ENCODE results near the gene LAMC1.
"Not testable (repeated sequence)": the region's sequence is repeated elsewhere in the genome, so short reads cannot be mapped to it uniquely, and the experiment has no call there.

LAMC1 gene

DNA sequence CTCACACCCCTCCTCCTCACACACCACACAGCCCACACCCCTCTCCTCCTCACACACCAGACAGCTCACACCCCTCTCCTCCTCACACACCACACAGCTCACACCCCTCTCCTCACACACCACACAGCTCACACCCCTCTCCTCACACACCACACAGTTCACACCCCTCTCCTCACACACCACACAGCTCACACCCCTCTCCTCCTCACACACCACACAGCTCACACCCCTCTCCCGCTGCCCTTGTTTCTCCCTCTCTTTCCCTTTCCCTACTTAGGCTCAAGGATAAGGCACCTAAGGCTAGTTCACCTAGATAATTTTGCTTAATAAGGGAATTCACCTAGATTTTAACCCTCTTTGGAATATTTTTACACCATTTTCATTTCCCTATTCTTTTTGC, 126.8 kb downstream of the LAMC1 start:
- not testable (repeated sequence) for DNase-seq (ENCODE audit: low read depth)

DNA sequence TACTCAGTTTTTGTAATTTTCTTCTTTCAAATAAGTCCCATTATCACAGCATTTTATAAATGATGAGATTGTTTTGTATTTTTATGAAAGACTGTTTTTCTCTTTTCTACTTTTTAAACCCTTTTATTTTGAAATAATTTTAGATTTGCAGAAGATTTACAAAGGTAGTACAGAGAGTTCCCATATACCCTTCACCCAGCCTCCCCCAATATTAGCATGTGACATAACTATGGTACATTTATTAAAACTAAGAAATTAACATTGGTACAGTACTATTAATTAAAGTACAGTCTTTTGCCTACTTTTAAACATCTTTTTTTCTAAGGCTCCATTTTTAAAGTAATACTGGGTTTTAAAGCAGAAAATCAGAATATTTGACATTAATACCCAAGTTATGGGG, 127.2 kb downstream of the LAMC1 start:
- no peak for DNase-seq (ENCODE audit: low read depth)

GRCh38 chr1:183152180-183152579, 129.0 kb downstream of the LAMC1 start:
- DNase-seq (ENCODE audit: low read depth): no peak

DNA sequence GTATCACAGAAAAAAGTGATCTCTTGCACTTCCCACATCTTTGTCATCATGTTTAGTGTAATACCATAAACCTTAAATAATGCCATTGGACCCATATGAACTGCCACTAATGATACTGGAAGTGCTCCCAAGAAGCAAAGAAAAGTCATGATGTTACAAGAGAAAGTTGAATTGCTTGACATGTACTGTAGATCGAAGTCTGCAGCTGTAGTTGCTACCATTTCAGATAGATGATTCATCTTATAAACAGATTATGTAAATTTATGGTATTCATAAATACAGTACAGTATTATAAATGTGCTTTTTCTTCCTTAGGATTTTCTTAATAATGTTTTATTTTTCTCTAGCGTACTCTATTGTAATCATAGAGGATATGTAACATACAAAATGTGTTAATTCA, 132.7 kb downstream of the LAMC1 start:
- no peak for DNase-seq (ENCODE audit: low read depth)

- no peak for DNase-seq (ENCODE audit: low read depth)
Measured at GRCh38 chr1:183159960-183160359, 136.7 kb downstream of the LAMC1 start.

GRCh38 chr1:183161391-183161790, 138.2 kb downstream of the LAMC1 start:
- no peak for DNase-seq (ENCODE audit: low read depth)

DNA sequence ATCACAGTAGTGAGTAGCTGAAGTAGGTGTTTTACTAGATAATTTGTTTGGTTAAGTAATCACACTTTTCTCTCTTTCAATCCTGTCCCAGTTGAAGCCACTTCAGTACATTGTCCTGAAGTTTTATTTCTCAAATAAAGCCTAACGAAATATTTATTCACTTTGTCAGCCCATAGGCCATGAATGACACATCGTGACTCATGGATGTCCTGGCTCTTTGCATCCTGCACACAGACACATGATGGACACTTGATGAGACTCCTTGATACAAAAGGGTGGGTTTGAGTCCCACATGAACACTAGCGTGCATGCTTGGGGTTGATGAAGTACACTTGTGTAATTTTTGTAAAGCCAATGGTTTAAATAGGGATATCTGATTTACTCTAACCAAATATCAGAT, 140.1 kb downstream of the LAMC1 start:
- DNase-seq (ENCODE audit: low read depth): no peak

- DNase-seq (ENCODE audit: low read depth): no peak
Measured at GRCh38 chr1:183164340-183164739, 141.1 kb downstream of the LAMC1 start.

DNA sequence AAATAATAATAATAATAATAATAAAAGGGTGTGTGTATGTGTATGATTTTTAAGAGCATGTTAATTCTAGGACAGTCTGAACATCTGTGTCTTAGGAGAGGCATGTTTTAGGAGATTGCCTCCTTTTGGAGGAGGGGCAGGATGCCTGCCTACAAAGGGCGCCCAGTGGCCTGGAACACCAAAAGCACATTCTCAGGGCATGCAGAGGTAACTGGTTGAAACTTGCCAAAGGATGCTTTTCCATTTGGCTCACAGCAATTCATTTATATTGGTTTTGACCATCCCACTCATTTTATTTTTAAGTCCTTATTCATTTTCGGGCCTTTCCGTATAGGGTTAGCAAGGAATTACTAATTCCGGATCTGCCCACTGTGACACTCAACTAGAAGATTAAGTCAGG, 141.7 kb downstream of the LAMC1 start:
- DNase-seq (ENCODE audit: low read depth): no peak

- no peak for DNase-seq (ENCODE audit: low read depth)
Measured at GRCh38 chr1:183165456-183165855, 142.2 kb downstream of the LAMC1 start.

DNA sequence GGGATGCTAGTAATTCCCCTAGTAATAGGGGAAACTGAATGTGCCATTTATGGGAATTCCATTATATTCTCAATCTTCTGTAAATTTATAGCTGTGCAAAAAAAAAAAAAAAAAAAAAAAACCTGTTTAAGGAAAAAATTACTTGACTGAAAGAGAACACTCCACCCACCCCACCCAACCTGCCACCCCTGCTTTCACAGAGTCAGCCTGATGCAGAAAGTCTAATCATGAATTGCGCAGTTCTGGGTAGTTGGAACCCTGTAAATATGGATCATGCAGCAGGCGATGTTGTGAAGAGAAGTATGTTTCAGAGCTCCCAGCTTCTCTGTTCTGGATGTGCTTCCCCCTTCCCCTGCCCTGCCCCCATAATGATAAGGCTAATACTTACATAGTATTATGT, 143.2 kb downstream of the LAMC1 start:
- no peak for DNase-seq (ENCODE audit: low read depth)

GRCh38 chr1:183167676-183168075, 144.5 kb downstream of the LAMC1 start:
- no peak for DNase-seq (ENCODE audit: low read depth)

- DNase-seq (ENCODE audit: low read depth): no peak
Measured at GRCh38 chr1:183168308-183168707, 145.1 kb downstream of the LAMC1 start.

DNA sequence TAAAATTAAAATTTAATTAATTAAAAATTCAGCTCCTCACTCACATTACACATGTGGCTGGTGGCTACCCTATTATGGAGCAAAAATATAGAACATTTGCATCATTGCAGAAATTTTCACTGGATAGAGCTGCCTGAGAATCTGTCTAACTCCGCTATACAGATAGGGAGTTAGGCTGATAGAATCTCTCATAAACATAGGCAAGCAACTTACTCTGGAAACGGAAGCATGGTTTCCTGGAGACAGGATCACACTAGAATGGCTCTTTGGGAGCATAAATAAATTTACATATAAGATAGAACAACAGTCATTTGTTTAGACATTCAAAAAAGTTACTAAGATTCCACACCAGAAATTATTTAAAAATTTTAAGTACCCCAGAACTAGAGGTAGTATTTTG, 150.6 kb downstream of the LAMC1 start:
- DNase-seq (ENCODE audit: low read depth): no peak

- DNase-seq (ENCODE audit: low read depth): no peak
Measured at GRCh38 chr1:183175631-183176030, 152.4 kb downstream of the LAMC1 start.

DNA sequence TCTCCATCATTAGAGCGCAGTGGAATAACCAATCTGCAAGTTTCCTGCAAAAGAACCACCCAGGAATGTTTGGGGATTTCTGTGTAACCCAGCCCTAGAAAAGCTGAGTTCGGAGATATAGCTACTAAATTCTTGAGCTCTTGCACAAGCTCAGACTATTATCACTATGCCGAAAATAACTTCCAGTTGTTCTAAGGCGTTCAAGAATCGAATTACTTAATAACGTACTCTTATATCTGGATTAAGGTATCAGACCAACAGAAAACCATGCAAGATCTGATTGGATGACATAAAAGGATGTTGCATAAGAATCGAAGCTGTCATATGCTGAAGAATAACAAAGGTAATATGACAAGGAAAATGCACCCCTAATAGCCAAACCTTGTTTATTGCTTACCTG, 155.3 kb downstream of the LAMC1 start:
- DNase-seq (ENCODE audit: low read depth): no peak

DNA sequence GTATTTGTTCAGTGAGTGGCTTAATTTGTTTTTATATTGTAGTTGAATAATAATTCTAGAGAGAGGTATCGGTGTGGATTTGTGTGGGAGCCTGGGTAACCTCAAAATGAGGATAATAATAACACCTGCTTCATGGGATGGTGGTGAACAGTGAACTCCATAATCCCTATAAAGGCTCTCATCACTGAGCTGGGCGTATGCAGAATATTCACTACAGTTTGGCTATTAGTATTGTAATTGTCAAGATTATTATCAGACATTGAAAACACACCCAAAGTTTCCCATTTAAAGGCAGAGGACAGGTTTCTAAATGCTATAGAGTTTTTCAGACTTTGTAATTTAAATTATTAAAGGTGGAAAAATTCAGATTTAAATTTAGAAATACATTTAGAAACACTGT, 155.8 kb downstream of the LAMC1 start:
- no peak for DNase-seq (ENCODE audit: low read depth)

DNA sequence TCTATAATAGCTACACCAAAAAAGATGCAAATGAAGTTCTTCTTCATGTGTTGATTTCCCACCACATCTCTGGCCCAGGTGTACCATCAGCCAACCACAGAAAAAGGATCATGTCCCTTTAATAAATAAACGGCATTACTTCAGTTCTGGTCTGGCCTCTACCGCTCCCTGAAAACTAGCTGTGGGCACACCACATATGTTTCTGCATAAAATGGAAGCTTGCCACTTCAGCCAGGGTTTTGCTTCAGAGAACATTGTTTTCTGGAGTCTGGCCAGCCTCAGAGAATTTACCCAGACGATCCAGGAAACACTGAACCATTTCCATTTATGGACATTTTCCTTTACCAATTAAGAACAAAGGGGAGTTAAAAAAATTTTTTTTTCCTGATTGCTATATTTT, 157.0 kb downstream of the LAMC1 start:
- DNase-seq (ENCODE audit: low read depth): no peak

DNA sequence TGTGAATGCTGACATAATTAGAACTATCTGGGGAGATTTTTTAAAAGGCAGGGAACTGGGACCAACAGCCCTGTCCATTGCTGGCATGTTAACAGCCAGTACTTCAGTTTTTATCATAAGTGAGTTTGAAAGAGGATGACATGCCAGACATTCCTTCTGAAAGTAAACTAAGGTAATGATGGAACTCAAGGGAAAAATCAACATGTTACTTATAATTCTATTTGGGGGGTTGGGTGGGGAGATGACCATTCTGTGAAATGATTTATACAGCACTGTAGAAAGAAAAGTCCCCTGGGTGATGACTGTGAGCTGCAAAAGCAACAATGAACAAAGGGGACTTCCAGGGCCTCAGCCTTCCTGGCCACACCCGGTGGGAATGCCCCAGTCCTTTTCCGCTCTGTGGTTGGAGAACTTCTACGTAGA, 157.4 kb downstream of the LAMC1 start:
- DNase-seq (ENCODE audit: low read depth): no peak

DNA sequence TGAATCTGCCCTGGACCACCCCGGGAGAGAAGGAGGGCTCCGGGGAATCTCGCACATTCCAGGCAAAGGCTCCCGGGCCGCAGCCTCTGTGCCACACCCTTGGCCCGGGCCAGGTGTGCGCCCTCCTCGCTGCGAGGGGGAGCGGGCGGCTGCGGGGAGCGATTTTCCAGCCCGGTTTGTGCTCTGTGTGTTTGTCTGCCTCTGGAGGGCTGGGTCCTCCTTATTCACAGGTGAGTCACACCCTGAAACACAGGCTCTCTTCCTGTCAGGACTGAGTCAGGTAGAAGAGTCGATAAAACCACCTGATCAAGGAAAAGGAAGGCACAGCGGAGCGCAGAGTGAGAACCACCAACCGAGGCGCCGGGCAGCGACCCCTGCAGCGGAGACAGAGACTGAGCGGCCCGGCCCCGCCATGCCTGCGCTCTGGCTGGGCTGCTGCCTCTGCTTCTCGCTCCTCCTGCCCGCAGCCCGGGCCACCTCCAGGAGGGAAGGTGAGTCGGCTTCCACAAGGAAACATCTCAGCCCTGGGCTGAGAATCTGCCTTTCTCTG, 162.8 kb downstream of the LAMC1 start, which contains the start of gene LAMC2:
TSS of gene LAMC2 (plus strand) at position 324 of the 550 bp plus-strand sequence. CDS start at position 413, 89 bp downstream.
- no peak for DNase-seq (ENCODE audit: low read depth)

DNA sequence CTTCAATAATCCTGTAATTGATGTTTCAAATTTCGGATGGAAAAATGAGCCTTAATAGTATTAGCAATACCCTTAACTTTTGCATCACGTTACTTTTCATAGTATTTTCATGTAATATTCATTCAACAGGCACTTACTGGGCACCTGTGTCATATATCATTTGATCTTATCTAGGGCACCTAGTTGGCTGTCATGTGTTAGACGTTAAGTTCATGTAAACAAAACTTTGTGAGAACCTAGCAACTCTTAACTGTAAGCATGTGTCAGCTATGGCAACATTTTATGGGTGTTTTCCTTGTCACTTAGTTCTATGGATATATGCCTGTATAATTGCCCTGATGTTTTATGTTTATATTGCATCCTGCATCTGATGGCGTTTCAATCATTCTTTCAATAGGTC, 163.6 kb downstream of the LAMC1 start:
- DNase-seq (ENCODE audit: low read depth): no peak

DNA sequence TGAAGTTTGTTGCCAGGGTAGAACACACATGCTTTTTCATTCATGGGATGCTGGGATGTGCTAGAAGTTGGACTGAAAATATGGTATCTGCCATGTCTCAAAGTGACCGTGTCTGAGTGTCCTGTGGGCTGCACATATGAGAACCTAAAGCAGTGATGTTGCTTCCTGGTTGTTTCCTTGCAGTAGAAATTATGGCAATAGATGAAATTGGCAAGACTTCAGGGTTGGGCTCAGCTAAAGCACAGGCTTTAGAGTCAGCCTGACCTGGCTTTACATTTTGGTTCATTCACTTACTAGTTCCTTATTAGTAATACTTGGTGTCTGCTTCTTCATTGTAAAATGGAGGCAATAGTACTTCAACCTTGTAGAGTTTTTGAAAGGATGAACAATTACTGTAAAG, 165.0 kb downstream of the LAMC1 start:
- DNase-seq (ENCODE audit: low read depth): no peak

GRCh38 chr1:183191833-183192232, 168.6 kb downstream of the LAMC1 start:
- DNase-seq (ENCODE audit: low read depth): no peak

DNA sequence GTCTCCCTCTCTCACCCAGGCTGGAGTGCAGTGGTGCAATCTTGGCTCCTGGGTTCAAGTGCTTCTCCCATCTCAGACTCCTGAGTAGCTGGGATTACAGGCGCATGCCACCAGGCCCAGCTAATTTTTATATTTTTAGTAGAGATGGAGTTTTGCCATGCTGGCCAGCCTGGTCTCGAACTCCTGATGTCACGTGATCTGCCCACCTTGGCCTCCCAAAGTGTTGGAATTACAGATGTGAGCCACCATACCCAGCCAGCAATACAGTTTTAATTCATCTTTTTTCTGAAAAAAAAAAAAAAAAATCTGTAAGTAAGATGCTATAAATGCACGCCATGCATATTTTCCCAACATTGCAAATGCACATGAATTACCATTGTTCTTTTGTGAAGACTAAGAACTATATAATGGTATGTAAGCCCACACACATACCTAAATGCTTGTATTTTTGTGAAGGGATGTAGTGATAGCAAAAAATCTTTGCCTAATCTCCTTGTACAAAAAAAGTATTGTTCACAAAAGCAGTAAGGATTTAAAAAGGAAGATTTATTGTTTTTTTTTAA, 170.8 kb downstream of the LAMC1 start:
- no peak for DNase-seq (ENCODE audit: low read depth)

Data from activated T-cell treated with anti-CD3 and anti-CD28 coated beads for 1 hour (primary cell).